ENCODE data around the gene NUAK2.
A peak's percentile ranks its signal among the peaks of the same experiment; 100 is the strongest.

Gene NUAK2

GRCh38 chr1:205355075-205355453, 33.5 kb upstream of the NUAK2 start:
- Histone ChIP-seq H3K4me3 (replicated peaks; ENCODE audit: low read depth, low read length) (no peak overlapping the region), H3K36me3 (ENCODE audit: control insufficient read depth, insufficient read depth, low read length) (no peaks in the 10 kb centered on the region), H3K27me3 (replicated peaks; ENCODE audit: control insufficient read depth, insufficient read depth, low read length) (0 out of 2 replicates have a peak, but pooled peaks cover 1% of the 10 kb centered on the region)
- no peak for TF ChIP-seq CTCF (IDR thresholded peaks at IDR 0.05; ENCODE audit: insufficient read depth, low read length, poor library complexity, severe bottlenecking)
- no peak for DNase-seq (ENCODE audit: extremely low read depth, insufficient read length)

GRCh38 chr1:205354259-205355074, 32.9 kb upstream of the NUAK2 start:
- TF ChIP-seq CTCF (IDR thresholded peaks at IDR 0.05; ENCODE audit: insufficient read depth, low read length, poor library complexity, severe bottlenecking): peak; percentile 80
- no peak for DNase-seq (ENCODE audit: extremely low read depth, insufficient read length)
- Histone ChIP-seq H3K36me3 (ENCODE audit: control insufficient read depth, insufficient read depth, low read length) (no peaks in the 10 kb centered on the region), H3K27me3 (replicated peaks; ENCODE audit: control insufficient read depth, insufficient read depth, low read length) (0 out of 2 replicates have a peak, but pooled peaks cover 1% of the 10 kb centered on the region), H3K4me3 (replicated peaks; ENCODE audit: low read depth, low read length) (no peak overlapping the region)

- H3K36me3 ChIP-seq (ENCODE audit: control insufficient read depth, insufficient read depth, low read length): no peaks in the 10 kb centered on the region
- TF ChIP-seq CTCF (IDR thresholded peaks at IDR 0.05; ENCODE audit: insufficient read depth, low read length, poor library complexity, severe bottlenecking): no peak
- peaks cover 4% of the 10 kb centered on the region; the same call in 1 of the 2 replicates for H3K27me3 ChIP-seq (replicated peaks; ENCODE audit: control insufficient read depth, insufficient read depth, low read length)
- H3K4me3 ChIP-seq (replicated peaks; ENCODE audit: low read depth, low read length): no peak overlapping the region
- DNase-seq (ENCODE audit: extremely low read depth, insufficient read length): no peak
These were observed 32.1 kb upstream of the NUAK2 start for GRCh38 chr1:205353612-205354011.

GRCh38 chr1:205353191-205353590, 31.6 kb upstream of the NUAK2 start:
- DNase-seq (ENCODE audit: extremely low read depth, insufficient read length): no peak
- Histone ChIP-seq H3K4me3 (replicated peaks; ENCODE audit: low read depth, low read length) (no peak overlapping the region), H3K36me3 (ENCODE audit: control insufficient read depth, insufficient read depth, low read length) (no peaks in the 10 kb centered on the region), H3K27me3 (replicated peaks; ENCODE audit: control insufficient read depth, insufficient read depth, low read length) (peaks cover 4% of the 10 kb centered on the region; the same call in 1 of the 2 replicates)
- no peak for TF ChIP-seq CTCF (IDR thresholded peaks at IDR 0.05; ENCODE audit: insufficient read depth, low read length, poor library complexity, severe bottlenecking)

GRCh38 chr1:205351984-205352713, 30.6 kb upstream of the NUAK2 start:
- Histone ChIP-seq H3K4me3 (replicated peaks; ENCODE audit: low read depth, low read length) (no peak overlapping the region), H3K27me3 (replicated peaks; ENCODE audit: control insufficient read depth, insufficient read depth, low read length) (peaks cover 4% of the 10 kb centered on the region; the same call in 1 of the 2 replicates), H3K36me3 (ENCODE audit: control insufficient read depth, insufficient read depth, low read length) (no peaks in the 10 kb centered on the region)
- no peak for TF ChIP-seq CTCF (IDR thresholded peaks at IDR 0.05; ENCODE audit: insufficient read depth, low read length, poor library complexity, severe bottlenecking)
- DNase-seq (ENCODE audit: extremely low read depth, insufficient read length): no peak
